ENCODE measurements around the gene GGNBP2.
"Not testable (repeated sequence)": the region's sequence is repeated elsewhere in the genome, so short reads cannot be mapped to it uniquely, and the experiment has no call there.

GGNBP2 gene

DNA sequence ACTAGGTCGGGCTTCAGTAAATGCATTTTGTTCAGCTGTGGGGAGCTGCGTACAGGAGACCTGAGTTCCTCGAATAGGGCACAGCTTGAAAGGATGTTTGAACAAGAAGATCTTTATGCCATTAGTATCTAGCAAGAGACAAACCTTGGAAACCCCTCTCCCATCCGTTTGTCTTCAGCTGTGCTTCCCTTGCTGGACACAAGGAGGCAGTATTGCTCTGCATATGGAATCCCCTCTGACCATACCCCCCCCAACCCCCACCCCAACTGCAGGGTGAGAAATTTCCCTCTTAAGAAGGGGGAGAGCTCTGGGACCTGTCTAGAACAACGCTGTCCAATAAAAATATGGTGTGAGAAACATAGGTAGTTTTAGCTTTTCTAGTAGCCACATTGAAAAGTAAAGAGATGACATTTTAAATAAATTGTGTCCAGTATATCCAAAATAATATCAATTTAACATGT is 58.2 kb downstream of the GGNBP2 start:
- peak; percentile 70 for DNase-seq

DNA sequence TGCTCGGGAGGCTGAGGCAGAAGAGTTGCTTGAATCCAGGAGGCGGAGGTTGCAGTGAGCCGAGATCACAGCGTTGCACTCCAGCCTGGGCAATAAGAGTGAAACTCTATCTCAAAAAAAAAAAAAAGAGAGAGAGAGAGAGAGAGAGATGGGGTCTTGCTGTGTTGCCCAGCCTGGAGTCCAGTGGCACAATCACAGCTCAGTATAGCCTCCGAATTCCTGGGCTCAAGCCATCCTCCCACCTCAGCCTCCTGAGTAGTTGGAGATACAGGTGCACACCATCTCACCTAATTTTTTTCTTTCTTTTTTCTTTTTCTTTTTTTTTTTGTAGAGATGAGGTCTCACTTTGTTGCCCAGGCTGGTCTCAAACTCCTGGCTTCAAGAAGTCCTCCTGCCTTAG is 60.3 kb downstream of the GGNBP2 start:
- DNase-seq = not testable (repeated sequence)

DNA sequence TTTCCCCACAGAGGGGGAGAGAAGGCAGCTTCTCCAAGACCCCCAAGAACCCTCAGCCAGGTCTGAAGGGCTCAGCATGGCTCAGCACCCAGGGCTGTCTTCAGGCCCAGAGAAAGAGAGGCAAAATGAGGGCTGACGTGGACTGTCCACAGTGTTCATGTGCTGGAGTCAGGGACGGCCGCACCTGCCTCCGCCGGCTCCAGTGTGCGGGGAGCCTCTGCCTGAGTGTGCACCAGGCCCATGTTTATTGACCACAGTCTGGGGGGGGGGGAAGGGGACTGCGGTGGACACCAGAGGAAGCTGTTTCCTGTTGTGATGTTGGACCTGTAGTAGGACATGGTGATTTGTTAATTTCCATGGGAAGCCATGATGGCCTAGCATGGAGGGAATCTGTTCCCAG is 63.6 kb downstream of the GGNBP2 start:
- no peak for DNase-seq

DNA sequence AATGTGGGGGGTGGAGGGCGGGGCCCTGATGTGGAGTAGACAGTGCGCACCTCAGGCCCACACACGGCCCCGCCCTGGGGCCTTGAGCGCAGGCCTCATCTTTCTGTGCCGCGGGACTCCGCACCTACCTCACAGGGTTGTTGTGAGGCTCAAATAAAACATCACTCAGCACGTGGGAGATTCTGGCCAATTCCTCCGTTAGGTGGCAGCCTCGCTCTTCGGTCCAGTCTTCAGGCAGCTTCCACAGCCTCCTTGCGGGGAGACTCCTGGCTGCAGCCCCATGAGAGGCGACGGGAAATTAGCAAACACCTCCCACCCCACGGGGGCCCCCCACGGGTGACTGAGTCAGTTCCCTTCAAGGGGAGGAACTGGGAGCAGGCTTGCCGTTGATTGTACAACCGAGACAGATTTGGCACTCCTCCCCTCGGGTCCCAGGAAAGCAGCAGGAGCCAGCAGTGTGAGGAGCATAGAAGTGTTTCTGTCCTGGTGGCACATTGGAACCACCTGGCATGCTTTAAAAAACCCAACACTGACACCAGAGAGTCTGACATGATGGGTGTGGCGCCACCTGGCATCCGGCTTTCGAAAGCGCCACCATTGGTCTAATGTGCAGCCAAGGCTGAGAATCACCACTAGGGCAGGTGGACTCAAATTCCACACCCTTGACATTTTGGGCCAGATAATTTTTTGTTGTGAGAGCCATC is 64.2 kb downstream of the GGNBP2 start:
- DNase-seq = peak; percentile 74

DNA sequence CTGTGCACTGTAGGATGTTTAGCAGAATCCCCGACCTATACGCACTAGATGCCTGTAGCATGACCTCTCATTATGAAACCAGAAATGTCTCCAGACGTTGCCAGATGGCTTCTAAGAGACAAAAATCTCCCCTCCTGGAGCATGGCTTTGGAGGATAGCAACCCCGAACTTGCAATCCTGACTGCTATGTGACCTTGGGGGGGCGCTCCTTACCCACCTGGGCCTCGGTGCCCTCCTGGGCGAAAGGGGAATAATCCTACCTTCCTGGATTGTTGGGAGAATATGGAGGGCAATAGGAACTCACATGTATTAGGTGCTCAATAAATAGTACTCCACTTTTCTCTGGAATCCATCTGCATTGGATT is 64.8 kb downstream of the GGNBP2 start:
- DNase-seq = no peak

DNA sequence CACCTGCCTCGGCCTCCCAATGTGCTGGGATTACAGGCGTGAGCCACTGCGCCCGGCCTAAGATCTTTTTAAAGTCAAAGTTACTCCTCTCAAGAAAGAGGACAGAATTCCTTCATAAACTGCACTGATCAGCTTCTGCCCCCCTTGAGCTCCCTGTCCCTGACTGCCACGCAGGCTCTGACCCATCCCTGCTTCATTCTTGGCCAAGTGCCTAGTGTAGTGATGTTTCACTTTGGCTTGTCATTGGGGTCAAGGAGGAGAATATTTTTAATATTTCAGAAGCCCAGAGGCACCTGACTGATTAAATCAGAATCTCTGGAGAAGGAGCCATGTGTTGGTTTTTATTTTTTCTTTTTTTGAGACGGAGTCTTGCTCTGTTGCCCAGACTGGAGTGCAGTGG is 65.8 kb downstream of the GGNBP2 start:
- no peak for DNase-seq

DNA sequence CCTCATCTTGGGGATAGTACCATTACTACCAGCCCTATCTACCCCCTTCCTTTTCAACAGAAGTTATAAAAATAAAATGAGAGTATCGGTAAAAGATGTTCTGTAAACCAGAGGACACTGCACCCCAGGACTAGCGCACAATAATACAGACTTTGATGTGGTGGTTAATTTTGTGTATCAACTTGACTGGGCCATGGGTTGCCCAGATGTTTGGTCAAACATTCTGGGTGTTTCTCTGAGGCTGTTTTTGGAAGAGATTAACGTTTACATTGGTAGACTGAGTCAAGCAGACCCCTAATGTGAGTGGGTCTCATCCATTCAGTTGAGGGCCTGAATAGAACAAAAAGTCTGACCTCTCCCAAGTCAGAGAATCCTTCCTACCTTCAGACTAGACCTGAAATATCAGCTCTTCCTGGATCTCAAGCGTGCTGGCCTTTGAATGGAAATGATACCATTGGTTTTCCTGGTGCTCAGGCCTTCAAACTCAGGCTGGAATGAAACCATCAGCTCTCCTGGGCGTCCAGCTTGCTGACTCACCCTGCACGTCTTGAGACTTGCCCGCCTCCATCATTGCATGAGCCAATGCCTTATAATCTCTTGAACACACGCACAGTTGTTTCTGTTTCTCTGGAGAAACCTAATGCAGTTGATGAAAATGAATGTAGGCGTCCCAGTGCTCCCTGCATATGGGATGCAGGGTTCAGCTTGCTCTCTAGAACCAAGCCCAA is 66.8 kb downstream of the GGNBP2 start:
- DNase-seq = no peak

DNA sequence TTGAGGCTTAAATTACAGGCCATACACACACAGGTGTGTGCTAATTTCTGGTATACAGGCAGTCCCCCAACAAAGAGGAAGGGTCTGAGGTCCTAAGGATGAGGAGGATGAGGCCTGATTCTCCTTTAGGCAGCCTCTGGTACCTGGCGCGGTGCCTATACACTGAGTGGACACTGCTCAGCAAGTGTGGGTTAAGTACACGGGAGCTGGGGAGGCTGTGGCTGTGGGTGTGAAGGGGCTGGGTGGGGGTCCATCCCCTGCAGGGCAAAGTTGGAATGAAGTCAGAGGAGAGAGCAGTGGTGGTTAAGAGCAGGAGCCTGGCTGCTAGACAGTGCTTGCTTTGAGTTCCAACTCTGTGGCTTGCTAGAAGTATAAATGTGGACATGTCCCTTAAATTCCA is 67.6 kb downstream of the GGNBP2 start:
- DNase-seq = no peak

DNA sequence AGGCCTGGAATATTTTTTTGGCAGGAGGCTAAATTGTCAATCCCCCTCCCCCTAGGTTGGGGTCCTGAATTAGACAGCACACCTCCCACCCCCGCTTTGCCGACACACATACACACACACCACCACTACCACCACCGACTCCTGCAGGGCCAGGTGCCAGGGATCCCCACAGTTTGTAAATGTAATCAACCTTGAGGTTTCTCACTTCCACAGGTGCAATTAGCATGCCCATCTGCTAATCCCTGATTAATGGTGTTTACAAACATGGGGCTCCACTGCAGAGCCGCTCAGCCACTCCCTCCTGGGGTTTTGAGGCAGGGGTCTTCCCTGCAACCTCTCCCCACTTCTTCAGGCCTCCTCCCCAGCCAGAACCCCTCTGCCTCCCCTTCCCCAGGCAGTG is 68.4 kb downstream of the GGNBP2 start:
- DNase-seq = no peak

DNA sequence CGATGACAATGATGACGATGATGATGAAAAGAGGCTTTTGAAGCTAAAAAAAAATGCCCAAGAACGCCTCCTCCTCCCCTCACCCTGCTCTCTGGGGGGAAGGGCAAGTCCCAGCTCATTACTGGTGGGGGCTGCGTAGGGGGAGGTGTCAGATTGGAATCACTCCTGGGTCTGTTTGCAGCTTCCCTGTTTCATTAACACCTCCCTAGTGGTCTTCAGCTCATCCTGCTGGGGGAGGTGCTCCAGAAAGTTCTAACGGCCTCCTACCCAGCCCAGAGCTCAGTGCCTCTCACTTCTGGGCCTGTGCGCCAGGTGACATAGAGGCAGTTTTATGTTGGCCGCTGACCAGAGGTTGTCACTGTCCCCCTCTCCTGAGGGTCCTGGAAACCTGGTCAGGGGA is 69.4 kb downstream of the GGNBP2 start:
- no peak for DNase-seq

DNA sequence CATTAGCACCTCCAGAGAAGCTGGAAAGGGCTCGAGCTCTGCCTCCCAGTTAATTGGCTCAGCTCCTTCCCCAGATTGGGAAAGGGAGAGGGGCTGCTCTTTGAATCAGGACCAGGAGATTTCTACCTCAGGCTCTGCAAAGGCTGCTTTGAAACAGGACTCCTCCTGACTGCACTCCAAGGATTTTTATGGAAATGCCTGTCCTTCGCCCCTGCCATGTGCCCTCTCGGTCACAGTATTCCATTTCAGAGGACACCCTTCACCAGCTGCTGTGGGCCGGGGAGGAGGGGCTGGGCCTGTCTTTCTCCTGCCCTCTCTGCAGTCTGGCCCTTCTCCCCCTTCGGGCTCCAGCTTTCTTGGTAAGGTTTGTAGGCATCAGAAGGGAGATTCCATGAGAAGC is 70.2 kb downstream of the GGNBP2 start:
- DNase-seq = no peak

DNA sequence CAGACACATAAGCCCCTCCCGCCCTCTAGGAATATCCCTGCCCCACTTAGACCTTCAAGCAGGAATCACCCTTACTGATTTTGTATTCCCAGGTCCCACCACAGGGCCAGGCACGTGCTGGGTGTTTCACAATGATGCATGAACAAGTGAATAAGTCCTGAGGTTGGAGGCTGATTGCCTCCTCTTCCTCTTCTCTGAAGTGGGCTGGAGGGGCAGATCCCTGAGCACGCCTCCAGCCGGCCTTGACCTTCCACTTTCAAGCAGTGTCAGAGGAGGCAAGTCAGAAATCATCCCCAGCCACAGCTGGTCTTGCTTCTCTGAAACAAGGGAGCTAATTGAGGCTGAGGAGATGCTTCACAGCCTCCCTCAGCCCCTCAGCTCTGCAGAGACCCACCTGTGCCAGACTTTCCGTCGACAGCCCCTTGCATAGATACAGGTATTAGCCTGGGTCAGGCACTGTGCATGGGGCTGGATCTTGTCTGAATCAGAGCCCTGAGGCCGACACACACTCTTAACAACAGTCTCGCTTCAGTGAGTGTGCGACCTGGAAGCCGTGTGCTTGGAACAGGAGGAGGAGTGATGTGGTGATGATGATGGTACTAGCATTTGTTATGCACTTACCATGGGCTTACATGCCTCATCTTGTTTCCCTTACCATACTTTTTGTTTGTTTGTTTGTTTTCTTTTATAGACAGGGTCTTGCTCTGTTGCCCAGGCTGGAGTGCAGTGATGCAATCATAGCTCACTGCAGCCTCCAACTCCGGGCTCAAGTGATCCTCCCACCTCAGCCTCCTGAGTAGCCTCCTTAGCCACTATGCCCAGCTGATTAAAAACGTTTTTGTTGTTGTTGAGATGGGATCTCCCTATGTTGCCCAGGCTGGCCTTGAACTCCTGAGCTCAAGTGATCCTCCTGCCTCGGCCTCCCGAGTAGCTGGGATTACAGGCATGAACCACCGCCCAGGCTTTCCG is 71.6 kb downstream of the GGNBP2 start:
- no peak for DNase-seq

DNA sequence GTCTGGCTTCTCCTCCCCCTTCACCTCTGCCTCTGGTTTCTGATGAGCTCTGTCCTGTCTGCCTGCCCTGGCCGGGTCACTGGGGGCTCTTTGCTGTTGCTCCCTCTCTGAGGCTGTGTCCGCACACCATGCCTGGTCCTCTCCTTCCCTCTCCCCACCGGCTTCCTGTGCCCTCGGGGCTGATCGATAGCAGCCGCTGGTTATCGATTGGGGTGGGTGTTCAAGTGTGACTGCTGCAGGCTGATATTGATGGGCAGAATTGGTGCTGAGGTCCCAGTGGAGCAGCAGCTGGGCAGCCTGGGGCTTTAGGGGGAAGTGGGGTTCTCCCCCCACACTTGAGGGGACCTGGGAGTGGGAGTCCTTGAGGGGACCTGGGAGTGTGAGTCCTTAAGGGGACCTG is 73.1 kb downstream of the GGNBP2 start:
- DNase-seq = no peak

DNA sequence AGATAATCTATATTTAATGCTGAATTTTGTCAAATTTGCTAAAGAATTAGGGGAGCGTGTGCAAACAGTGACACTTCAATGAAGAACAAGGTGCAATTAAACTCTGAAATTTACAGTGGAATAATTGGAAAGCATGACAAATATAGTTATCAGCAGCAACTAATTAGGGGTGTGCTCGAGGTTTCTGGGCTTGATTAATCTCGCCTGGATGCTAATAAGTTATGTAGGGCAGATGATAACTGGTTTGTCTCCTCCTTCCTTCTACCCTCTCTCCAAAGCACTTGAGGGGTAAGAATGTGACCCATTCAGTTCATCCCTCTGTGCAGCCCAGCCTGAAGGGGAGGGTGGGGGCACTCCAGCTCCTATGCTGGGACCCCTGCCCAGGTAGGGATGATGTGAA is 78.6 kb downstream of the GGNBP2 start:
- DNase-seq = no peak

DNA sequence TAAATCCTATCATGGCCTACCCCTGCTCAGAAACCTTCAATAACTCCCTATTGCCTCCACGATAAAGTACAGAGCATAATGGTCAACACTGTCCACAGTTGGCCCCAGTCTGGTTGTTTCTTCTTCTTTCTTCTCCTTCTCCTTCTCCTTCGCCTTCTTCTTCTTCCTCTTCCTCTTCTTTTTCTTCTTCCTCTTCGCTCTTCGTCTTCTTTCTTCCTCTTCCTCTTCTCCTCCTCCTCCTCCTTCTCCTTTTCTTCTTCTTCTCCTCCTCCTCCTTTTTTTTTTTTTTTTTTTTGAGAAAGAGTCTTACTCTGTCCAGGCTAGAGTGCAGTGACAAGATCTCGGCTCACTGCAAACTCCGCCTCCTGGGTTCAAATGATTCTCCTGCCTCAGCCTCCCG is 80.5 kb downstream of the GGNBP2 start:
- no peak for DNase-seq

DNA sequence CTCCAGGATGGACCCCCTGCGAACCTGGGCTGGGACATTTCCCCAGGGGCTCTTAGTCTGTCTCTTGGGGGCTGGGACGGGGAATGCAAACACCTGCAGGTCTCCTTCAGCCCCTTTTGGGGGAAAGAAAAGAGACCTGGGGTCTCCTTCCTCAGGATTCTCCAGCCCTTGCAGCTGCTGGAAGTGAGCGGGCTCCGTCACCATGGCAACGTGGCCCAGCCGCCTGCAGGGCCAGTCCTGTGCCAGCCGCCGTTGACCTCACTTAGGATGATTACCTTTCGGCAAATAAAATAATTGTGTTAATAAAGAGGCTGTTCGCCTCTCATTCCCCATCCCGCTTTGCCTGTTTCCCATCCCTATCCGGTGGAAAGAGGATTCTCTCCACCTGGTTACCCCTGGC is 82.4 kb downstream of the GGNBP2 start:
- no peak for DNase-seq

DNA sequence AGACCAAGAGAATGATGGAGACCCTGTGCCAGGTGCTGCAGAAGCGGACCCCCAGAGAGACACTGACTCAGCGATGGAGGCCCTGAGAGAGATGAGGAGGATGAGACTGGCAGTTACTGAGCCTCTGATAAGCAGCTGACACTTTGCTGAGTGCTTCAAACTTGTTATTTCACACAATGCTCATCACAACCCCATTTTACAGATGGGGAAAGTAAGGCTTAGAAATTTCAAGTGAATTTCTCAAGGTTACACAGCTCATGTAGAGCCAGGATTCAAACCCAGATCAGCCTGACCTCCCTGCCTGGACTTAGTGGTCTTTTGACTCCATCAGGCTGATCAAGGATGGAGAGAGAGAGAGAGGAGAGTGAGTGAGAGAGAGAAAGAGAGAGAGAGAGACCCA is 83.9 kb downstream of the GGNBP2 start:
- DNase-seq = no peak

DNA sequence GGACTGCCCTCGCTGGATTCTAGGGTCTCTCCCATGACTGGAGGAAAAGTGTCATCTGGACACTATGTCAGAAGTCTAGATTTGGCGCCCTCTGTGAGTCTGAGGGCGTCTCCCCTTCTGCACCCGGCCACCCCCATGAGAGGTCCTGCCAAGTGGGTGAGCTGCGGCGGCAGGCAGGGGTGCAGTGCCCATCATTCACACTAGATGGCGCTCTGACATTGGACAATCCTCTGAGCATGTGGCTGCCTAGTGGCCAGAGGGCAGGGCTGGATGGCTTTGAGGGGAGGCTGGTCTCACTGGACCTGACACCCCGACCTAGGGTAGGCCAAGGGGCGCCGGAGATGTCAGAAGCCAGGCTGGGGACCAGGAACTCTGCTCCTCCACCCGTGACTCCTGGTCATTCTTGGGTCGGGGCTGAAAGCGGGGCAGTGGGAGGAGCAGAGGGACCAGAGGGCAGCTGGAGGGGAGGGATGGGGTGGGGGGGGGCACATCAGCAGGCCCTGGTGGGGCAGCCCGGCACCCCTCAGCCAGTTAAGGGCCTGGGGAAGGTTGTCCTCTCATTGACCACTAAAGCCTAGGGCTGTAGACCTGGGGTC is 84.6 kb downstream of the GGNBP2 start:
- DNase-seq = peak; percentile 79

DNA sequence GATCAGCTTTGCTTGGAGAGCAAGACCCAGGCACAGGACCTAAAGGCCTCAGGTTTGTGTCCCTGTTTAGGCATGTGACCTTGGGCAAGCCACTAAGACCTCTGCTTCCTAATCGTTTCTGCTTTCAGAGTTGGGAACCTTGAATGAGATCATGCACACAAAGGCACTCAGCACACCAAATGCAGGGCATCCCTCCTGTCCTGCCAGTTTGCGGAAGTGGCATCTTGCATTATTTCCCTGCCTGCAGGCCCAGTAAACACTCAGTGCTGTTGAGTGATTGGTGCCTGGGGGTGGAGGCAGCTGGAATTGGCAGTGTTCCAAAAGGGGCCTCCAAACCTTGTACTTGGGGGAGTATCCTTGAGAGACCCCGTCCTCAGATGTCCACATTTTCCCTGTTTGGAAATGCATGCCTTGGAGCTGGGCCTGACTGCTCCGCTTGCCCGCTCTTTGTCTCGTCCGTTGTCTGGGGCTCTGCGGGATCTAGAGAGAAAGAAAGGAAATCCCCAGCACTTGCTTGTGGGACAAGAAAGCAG is 85.3 kb downstream of the GGNBP2 start:
- DNase-seq = no peak

DNA sequence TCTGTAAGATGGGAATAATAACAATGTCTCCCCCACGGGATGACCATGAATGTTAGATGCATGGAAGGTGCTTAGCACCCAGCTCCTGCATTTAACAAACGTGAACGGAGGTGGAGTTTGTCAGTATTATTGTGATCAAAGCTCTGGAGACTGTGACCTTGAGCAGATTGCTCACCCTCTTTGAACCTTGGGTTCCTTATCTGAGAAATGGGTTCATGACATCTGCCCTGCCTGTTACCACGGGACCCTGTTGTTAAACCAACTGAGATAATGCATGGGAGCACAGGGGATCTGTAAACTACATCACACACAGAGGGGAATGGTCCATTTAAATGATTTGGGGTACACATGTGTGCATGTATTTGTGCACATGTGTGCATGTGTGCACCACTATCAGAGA is 86.3 kb downstream of the GGNBP2 start:
- no peak for DNase-seq

DNA sequence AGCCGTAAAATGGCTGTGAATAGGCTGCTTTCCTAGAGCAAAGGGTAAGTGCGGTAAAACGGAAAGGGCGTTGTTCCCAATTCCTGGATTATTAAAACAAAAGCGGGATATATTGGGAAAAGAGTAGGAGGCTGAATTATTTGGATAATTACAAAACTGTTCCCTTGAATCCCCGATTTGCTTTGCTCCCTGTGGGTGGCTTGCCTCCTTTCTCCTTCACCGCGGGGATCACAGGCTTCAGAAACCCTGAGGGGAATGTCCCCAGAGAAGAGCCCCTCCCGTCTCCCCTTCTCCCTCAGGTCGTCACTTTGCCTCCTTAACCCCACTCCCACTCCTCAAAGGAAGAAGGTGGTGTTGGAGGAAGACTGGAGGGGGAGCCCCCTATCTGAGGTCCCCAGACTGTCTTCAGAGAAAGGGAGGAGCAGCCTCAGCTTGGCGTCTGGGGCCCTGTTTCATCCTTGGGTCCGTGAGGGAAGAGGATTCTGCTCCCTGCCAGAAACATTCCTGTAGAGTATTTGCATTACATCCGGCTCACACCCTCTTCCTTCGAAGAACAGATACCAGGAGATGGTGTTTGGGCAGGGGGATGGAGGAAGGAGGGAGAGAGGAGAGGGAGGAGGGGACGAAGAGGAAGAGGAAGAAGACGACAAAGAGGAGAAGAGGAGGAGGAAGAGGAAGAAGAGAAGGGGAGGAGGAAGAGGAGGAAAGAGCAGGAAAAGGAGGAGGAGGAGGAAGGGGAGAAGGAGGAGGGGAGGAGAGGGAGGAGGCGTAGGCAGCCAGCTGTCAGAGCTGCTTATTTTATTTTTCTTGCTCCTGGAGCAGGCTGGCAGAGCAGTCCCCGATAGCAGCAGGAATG is 88.4 kb downstream of the GGNBP2 start:
- no peak for DNase-seq

All from femur (tissue), 1 donor.